HepG2 (cell line): ENCODE results near the gene SHISA6. TPM values are rescaled to one million over a fixed set of nuclear protein-coding genes. Genes with fewer than 3 reads are reported as not detected.

Experiments used
- ADNP ChIP-seq: sonication (generic); formaldehyde crosslinking; IDR thresholded peaks from 2 replicates; pipeline ENCODE4 v1.4.0; 2020; ENCODE audit warnings: missing genetic modification reagents
- ATF7 ChIP-seq, 2 experiments: fragments of 450-650 bp in 1 of 2; sonication (generic) in 1 of 2; formaldehyde crosslinking in 1 of 2; IDR thresholded peaks; 2 replicates each; pipeline versions ENCODE4 v1.4.0 to v1.6.1; 2016 to 2020; ENCODE audit warnings: antibody characterized with exemption in 1 of 2, mild to moderate bottlenecking in 1 of 2, missing genetic modification reagents in 1 of 2
- DNMT1 ChIP-seq: sonication (generic); formaldehyde crosslinking; IDR thresholded peaks from 2 replicates; pipeline ENCODE4 v1.5.1; 2020; ENCODE audit warnings: mild to moderate bottlenecking, missing genetic modification reagents
- SMAD1 ChIP-seq: sonication (generic); formaldehyde crosslinking; IDR thresholded peaks from 2 replicates; pipeline ENCODE4 v1.4.0; 2020; ENCODE audit warnings: missing genetic modification reagents, low read depth, mild to moderate bottlenecking, borderline replicate concordance
- polyA plus RNA-seq, 8 experiments: library from polyadenylated mRNA; depleted of rRNA in 3 of 8; stranded (reverse) in 7 of 8; unstranded in 1 of 8; fragments of >200 nt; fragmentation: Illumina TruSeq in 4 of 8; extraction: Trizol in 4 of 8; gene quantifications; 2 replicates each; pipeline versions ENCODE4 v1.2.1 to v1.2.3, GENCODE V29; 2011 to 2016; ENCODE audit warnings: low read depth in 4 of 8, missing spikeins in 1 of 8, mixed read lengths in 1 of 8; ENCODE audit not compliant: insufficient read depth in 1 of 8
- total RNA-seq, 5 experiments: library from RNA; depleted of rRNA; stranded (reverse); fragments of >200 nt; fragmentation: Illumina TruSeq; extraction: Trizol; gene quantifications; 2 replicates each; pipeline ENCODE4 v1.2.3, GENCODE V29; 2016; ENCODE audit warnings: low read depth in 1 of 5
- TF ChIP-seq, protein P1 (sequence below): sonication (generic); formaldehyde crosslinking; IDR thresholded peaks from one replicate; pipeline ENCODE4 v1.5.1; 2020; ENCODE audit warnings: mild to moderate bottlenecking, missing genetic modification reagents; ENCODE audit errors: not compliant biosample characterization
- TF ChIP-seq, protein P2 (sequence below): sonication (generic); formaldehyde crosslinking; IDR thresholded peaks from 2 replicates; pipeline ENCODE4 v1.5.0; 2020; ENCODE audit warnings: mild to moderate bottlenecking, missing genetic modification reagents

The SHISA6 gene
- total and polyA plus RNA-seq, 2 of the 13 experiments (the other 11 are each of a cell fraction or from before 2014, with no cell fraction given): not detected

DNA sequence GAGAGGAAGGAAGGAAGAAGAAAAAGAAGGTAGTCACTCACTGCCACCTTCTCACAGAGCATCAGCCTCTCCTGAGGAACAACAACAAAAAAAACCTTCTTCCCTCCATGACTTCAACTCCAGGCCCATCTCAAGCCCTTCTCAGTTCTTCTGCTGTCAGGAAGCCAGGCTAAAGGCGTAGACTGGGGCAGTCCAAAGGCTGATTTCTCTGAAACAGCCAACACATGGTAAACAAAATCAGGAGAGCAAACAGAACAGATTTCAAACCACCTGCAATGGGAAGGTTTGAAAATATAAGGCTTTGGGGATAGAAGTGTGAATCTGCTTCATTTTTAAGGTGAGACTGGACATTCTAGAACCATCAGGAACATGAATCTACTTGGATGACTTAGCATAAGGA lies 200.0 kb downstream of the SHISA6 start (continued):
- TF ChIP-seq, protein P1, sequence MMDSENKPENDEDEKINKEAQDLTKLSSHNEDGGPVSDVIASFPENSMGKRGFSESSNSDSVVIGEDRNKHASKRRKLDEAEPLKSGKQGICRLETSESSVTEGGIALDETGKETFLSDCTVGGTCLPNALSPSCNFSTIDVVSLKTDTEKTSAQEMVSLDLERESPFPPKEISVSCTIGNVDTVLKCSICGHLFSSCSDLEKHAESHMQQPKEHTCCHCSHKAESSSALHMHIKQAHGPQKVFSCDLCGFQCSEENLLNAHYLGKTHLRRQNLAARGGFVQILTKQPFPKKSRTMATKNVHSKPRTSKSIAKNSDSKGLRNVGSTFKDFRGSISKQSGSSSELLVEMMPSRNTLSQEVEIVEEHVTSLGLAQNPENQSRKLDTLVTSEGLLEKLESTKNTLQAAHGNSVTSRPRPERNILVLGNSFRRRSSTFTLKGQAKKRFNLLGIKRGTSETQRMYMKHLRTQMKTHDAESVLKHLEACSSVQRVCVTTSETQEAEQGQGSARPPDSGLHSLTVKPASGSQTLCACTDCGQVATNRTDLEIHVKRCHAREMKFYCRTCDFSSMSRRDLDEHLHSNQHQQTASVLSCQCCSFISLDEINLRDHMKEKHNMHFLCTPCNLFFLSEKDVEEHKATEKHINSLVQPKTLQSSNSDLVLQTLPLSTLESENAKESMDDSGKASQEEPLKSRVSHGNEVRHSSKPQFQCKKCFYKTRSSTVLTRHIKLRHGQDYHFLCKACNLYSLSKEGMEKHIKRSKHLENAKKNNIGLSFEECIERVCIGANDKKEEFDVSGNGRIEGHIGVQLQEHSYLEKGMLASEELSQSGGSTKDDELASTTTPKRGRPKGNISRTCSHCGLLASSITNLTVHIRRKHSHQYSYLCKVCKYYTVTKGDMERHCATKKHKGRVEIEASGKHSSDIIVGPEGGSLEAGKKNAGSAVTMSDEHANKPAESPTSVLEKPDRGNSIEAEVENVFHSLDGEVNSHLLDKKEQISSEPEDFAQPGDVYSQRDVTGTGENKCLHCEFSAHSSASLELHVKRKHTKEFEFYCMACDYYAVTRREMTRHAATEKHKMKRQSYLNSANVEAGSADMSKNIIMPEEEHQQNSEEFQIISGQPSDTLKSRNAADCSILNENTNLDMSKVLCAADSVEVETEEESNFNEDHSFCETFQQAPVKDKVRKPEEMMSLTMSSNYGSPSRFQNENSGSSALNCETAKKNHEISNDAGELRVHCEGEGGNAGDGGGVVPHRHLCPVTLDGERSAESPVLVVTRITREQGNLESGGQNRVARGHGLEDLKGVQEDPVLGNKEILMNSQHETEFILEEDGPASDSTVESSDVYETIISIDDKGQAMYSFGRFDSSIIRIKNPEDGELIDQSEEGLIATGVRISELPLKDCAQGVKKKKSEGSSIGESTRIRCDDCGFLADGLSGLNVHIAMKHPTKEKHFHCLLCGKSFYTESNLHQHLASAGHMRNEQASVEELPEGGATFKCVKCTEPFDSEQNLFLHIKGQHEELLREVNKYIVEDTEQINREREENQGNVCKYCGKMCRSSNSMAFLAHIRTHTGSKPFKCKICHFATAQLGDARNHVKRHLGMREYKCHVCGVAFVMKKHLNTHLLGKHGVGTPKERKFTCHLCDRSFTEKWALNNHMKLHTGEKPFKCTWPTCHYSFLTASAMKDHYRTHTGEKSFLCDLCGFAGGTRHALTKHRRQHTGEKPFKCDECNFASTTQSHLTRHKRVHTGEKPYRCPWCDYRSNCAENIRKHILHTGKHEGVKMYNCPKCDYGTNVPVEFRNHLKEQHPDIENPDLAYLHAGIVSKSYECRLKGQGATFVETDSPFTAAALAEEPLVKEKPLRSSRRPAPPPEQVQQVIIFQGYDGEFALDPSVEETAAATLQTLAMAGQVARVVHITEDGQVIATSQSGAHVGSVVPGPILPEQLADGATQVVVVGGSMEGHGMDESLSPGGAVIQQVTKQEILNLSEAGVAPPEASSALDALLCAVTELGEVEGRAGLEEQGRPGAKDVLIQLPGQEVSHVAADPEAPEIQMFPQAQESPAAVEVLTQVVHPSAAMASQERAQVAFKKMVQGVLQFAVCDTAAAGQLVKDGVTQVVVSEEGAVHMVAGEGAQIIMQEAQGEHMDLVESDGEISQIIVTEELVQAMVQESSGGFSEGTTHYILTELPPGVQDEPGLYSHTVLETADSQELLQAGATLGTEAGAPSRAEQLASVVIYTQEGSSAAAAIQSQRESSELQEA (CRISPR knock-in tag): no peak
- TF ChIP-seq, protein P2, sequence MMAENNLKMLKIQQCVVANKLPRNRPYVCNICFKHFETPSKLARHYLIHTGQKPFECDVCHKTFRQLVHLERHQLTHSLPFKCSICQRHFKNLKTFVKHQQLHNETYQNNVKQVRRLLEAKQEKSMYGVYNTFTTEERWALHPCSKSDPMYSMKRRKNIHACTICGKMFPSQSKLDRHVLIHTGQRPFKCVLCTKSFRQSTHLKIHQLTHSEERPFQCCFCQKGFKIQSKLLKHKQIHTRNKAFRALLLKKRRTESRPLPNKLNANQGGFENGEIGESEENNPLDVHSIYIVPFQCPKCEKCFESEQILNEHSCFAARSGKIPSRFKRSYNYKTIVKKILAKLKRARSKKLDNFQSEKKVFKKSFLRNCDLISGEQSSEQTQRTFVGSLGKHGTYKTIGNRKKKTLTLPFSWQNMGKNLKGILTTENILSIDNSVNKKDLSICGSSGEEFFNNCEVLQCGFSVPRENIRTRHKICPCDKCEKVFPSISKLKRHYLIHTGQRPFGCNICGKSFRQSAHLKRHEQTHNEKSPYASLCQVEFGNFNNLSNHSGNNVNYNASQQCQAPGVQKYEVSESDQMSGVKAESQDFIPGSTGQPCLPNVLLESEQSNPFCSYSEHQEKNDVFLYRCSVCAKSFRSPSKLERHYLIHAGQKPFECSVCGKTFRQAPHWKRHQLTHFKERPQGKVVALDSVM (CRISPR knock-in tag): no peak
- no peak for TF ChIP-seq ATF7 (IDR thresholded peaks at IDR 0.05)
- TF ChIP-seq ATF7 (CRISPR knock-in tag; IDR thresholded peaks at IDR 0.05): no peak
- no peak for TF ChIP-seq SMAD1 (CRISPR knock-in tag)
- no peak for TF ChIP-seq DNMT1
- no peak for TF ChIP-seq ADNP (CRISPR knock-in tag)
